ENCODE data around the gene MINDY4.
A peak's percentile ranks its signal among the peaks of the same experiment; 100 is the strongest.

Gene MINDY4

GRCh38 chr7:30810986-30811385, 39.8 kb downstream of the MINDY4 start:
- DNase-seq (ENCODE audit: low read depth in 2 of 2) = no peak
- TF ChIP-seq, protein P1, sequence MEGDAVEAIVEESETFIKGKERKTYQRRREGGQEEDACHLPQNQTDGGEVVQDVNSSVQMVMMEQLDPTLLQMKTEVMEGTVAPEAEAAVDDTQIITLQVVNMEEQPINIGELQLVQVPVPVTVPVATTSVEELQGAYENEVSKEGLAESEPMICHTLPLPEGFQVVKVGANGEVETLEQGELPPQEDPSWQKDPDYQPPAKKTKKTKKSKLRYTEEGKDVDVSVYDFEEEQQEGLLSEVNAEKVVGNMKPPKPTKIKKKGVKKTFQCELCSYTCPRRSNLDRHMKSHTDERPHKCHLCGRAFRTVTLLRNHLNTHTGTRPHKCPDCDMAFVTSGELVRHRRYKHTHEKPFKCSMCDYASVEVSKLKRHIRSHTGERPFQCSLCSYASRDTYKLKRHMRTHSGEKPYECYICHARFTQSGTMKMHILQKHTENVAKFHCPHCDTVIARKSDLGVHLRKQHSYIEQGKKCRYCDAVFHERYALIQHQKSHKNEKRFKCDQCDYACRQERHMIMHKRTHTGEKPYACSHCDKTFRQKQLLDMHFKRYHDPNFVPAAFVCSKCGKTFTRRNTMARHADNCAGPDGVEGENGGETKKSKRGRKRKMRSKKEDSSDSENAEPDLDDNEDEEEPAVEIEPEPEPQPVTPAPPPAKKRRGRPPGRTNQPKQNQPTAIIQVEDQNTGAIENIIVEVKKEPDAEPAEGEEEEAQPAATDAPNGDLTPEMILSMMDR (IDR thresholded peaks at IDR 0.05; ENCODE audit: low read depth, low read length) = no peak
- no peak overlapping the region for H3K4me3 ChIP-seq (replicated peaks in 1 of 2; ENCODE audit: low read depth in 2 of 2, low read length in 2 of 2)

- DNase-seq (ENCODE audit: low read depth in 2 of 2) = no peak
- H3K4me3 ChIP-seq (replicated peaks in 1 of 2; ENCODE audit: low read depth in 2 of 2, low read length in 2 of 2) = no peak overlapping the region
- TF ChIP-seq, protein P1 (IDR thresholded peaks at IDR 0.05; ENCODE audit: low read depth, low read length) = no peak
Measured at GRCh38 chr7:30812676-30813075, 41.5 kb downstream of the MINDY4 start.

- TF ChIP-seq, protein P1 (IDR thresholded peaks at IDR 0.05; ENCODE audit: low read depth, low read length) = no peak
- no peak overlapping the region for H3K4me3 ChIP-seq (replicated peaks in 1 of 2; ENCODE audit: low read depth in 2 of 2, low read length in 2 of 2)
- no peak for DNase-seq (ENCODE audit: low read depth in 2 of 2)
Measured at GRCh38 chr7:30813466-30813865, 42.2 kb downstream of the MINDY4 start.

- TF ChIP-seq, protein P1 (IDR thresholded peaks at IDR 0.05; ENCODE audit: low read depth, low read length) = no peak
- no peak overlapping the region for H3K4me3 ChIP-seq (replicated peaks in 1 of 2; ENCODE audit: low read depth in 2 of 2, low read length in 2 of 2)
- peak in 1 of 2 donors; percentile 85 for DNase-seq (ENCODE audit: low read depth in 2 of 2)
Measured at GRCh38 chr7:30814700-30815387, 43.6 kb downstream of the MINDY4 start.

DNA sequence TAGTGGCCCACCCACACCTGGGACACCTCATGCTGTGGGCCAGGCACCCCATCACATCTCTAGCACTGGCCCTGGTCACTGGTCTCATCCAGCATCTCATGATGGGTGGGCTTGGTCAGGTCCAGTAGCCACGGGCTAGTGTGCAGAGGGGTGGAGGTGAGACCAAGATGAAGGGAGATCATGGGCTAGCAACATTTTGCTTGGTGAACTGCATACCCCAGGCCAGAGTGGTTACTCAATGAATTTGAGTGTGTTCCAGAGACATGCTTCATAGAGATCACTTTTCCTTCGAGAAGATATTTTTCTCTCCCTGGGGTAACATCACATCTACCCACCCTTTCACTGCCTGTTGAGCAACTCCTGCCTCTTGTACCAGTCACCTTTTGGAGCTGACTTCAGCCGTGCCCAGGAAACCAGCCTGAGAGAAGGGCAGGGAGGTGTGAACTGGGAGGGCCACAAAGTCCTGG, 44.2 kb downstream of the MINDY4 start:
- no peak overlapping the region for H3K4me3 ChIP-seq (replicated peaks in 1 of 2; ENCODE audit: low read depth in 2 of 2, low read length in 2 of 2)
- DNase-seq (ENCODE audit: low read depth in 2 of 2) = peak in 1 of 2 donors; percentile 65
- TF ChIP-seq, protein P1 (IDR thresholded peaks at IDR 0.05; ENCODE audit: low read depth, low read length) = no peak

DNA sequence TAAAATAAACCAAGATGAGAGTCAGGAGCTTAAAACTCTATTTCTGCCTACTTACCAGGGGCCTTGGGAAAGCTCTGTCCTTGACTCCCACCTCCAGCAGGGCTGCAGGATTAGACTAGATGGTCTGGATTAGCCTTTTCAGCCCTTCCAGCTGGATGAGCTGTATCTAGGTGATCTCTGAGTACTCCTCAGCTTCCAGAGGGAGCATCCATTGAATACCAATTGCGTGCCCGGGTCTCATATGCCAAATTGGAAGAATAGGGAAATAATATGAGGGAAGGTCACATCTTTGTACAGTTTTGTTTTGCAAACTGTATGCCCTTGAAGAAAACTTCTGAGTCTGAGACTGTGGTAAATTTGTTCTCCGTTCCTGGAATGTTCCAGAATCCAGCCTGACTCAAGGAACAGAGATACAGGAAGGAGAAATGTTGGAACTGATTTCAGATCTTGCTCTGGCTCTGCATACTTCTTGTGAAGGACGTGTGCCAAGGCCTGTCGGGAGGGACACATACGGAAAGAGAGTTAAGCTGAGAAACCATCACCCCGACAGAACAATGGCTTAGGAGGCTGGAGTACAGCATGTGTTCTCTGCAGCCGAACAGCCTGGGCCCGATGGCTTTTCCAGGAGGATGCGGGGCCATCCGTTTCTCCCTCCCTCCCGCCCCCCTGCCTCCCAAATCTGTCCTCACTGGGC, 44.9 kb downstream of the MINDY4 start:
- TF ChIP-seq, protein P1 (IDR thresholded peaks at IDR 0.05; ENCODE audit: low read depth, low read length) = no peak
- no peak overlapping the region for H3K4me3 ChIP-seq (replicated peaks in 1 of 2; ENCODE audit: low read depth in 2 of 2, low read length in 2 of 2)
- DNase-seq (ENCODE audit: low read depth in 2 of 2) = peak in 1 of 2 donors; percentile 74

Measured in cardiac fibroblast (primary cell).